ENCODE data around the gene MUCL1.

The MUCL1 gene

DNA sequence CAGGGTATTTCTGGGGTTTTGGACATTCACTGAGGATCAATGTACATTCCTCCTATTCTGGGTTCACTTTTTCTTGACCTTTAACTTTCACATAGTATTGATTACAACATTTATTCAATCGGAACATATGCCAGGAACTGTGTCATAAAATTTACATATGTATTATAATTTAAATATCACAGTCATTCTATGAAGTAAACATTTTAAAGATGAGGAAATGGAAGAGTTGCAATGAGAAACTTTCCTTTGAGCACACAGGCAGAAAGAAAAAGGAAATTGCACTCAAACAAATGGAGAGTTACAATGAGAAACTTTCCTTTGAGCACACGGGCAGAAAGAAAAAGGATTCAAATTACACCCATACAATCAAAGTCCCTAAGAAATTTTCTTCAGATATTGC lies 3.1 kb downstream of the MUCL1 start:
- no peak overlapping the region for H3K27ac ChIP-seq
- TF ChIP-seq, protein P1, sequence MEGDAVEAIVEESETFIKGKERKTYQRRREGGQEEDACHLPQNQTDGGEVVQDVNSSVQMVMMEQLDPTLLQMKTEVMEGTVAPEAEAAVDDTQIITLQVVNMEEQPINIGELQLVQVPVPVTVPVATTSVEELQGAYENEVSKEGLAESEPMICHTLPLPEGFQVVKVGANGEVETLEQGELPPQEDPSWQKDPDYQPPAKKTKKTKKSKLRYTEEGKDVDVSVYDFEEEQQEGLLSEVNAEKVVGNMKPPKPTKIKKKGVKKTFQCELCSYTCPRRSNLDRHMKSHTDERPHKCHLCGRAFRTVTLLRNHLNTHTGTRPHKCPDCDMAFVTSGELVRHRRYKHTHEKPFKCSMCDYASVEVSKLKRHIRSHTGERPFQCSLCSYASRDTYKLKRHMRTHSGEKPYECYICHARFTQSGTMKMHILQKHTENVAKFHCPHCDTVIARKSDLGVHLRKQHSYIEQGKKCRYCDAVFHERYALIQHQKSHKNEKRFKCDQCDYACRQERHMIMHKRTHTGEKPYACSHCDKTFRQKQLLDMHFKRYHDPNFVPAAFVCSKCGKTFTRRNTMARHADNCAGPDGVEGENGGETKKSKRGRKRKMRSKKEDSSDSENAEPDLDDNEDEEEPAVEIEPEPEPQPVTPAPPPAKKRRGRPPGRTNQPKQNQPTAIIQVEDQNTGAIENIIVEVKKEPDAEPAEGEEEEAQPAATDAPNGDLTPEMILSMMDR (conservative IDR thresholded peaks at IDR 0.05) = no peak

DNA sequence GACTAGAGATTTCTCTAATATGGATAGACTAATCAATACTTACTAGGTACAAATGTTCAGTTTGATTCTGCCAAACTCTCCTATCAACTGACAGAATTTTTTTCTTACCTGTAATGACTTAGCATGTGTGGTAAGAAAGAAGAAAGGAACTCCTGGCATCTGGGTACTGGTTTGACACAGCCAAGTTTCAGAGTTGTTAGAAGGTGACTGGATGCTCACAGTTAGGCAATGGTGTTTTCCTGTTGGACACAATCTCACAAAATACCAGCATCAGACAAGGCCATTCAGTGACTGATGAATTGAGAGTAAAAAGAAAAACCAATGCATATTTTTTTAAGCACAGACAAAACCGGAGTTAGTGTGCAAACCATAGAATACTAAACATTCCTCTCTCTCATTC lies 4.2 kb downstream of the MUCL1 start:
- TF ChIP-seq, protein P1 (conservative IDR thresholded peaks at IDR 0.05) = no peak
- H3K27ac ChIP-seq = no peak overlapping the region

DNA sequence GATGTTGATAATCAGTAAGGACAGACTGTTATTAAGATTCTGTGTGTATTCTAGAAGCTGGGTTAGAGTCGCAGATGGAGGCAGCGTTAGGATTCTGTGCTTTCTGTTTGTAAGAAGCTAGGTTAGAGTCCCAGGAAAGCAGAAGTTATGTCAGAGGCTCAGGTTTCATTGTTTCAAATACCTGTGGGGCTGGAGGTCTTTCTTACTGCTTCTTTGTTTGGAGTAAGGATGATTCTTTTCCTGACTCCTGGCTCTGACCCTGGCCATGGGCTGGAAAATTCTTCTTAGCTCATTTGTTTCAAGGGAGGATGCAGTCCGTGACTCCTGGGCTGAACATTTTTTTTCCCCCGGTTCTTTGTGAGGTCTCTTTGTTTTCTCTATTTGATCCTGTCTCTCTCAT lies 5.2 kb downstream of the MUCL1 start:
- H3K27ac ChIP-seq = no peak overlapping the region
- TF ChIP-seq, protein P1 (conservative IDR thresholded peaks at IDR 0.05) = no peak

DNA sequence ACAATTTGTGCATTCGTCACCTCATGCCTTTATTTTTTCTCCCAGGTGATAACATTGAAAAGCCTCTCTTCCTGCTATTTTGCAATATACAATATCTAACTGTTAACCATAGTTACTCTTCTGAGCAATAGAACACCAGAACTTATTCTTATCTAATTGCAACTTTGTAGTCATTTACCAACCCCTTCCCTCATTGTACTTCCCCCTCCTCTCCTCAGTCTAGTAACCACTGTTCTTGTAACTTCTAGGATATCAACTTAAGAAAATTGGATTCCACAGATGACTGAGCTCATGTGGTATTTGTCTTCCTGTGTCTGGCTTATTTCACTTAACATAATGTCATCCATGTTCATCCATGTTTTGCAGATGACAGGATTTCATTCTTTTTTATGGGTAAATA lies 7.6 kb downstream of the MUCL1 start:
- TF ChIP-seq, protein P1 (conservative IDR thresholded peaks at IDR 0.05) = no peak
- H3K27ac ChIP-seq = no peak overlapping the region

DNA sequence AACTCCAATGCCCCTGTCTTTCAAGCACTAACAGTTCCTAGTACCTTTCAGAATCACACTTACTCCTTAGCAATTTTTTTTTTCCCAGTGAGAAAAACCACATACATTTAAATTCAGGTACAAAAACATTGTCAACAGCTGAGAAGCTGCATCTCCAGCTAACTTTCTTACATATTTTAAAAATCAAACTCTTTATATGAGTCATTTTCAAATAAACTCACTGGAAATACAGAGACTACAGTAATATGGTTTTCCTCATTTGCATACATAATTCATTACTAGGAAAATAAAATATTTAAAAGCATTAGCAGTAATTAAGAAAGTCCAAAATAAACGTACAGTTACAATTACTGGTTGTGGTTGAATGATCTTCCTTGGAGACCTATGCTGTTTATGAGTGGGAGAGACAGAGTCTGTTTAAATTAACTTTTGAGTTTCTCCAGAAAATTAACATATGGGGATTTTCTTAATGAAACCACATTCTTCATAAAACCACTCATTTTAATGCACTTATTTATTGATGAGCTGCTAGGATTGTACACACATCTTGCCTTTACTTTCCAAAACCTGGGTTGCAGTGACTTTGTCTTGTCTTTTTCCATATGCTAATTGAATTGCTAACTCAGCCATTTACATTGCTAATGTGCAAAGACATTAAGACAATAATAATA lies 9.8 kb downstream of the MUCL1 start:
- TF ChIP-seq, protein P1 (conservative IDR thresholded peaks at IDR 0.05) = no peak
- H3K27ac ChIP-seq = no peak overlapping the region

DNA sequence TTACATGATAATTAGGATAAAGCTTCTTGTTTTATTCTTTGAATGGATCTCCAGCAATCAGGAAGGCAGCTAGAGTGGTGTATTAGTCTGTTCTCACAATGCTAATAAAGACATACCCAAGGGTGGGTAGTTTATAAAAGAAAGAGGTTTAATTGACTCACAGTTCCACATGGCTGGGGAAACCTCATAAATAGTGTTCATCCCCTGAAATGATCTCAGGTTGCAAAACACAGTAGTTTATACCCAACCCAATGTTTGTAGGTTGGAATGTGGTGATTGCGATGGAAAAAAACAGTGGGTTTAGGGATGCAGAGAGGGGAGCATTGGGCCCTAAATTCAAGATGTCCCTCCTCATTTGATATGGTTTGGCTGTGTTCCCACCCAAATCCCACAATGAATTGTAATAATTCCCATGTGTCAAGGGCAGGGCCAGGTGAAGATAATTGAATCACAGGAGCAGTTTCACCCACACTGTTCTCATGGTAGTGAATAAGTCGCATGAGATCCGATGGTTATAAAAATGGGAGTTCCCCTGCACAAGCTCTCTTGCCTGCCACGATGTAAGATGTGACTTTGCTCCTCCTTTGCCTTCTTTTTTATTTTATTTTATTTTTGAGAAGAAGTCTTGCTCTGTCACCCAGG lies 11.5 kb downstream of the MUCL1 start:
- TF ChIP-seq, protein P1 (conservative IDR thresholded peaks at IDR 0.05) = no peak
- H3K27ac ChIP-seq = no peak overlapping the region

DNA sequence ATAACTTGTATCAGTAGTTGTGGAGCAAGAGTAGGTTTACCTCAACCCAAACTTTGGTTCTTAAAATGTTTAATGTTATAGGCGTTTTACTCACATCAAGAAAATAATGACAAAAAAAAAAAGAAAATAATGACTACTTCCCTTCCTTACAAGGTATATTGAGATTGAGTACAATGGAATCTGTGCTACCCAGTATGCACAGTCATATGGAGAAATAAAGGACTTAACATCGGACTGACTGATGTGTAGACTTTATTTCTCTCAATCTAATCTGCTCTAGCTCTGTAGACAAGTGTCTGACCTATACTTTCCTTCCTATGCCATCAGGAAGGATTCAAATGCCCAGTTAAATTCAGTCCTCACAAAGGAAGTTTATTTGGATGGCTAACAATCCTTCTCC lies 14.4 kb downstream of the MUCL1 start:
- no peak overlapping the region for H3K27ac ChIP-seq
- TF ChIP-seq, protein P1 (conservative IDR thresholded peaks at IDR 0.05) = no peak

Data from VCaP (cell line).